HT1080 (cell line): Measurements from ENCODE around the gene CLCA1. TPM values are rescaled to one million over a fixed set of nuclear protein-coding genes. Genes with fewer than 3 reads are reported as not detected.
A peak's percentile ranks its signal among the peaks of the same experiment; 100 is the strongest.

Experiments
- DNase-seq: peaks from one replicate; pipeline ENCODE4 v3.0.0-alpha.2; 2015; ENCODE audit warnings: low read depth
- polyA plus RNA-seq, 2 experiments: library from polyadenylated mRNA; depleted of rRNA; stranded (reverse); fragments of >200 nt; gene quantifications; 2 replicates each; pipeline ENCODE4 v1.2.3, GENCODE V29; 2015
- total RNA-seq: library from RNA; depleted of rRNA; stranded (reverse); fragments of >200 nt; shearing (Covaris generic); gene quantifications from 2 replicates; pipeline ENCODE4 v1.2.3, GENCODE V29; 2014; rRNA removed

Gene CLCA1
- not detected in 2 replicates for total RNA-seq
- polyA plus RNA-seq (2015; cell fraction: cytosol; rRNA removed), result not detected in 2 replicates
- not detected in 2 replicates for polyA plus RNA-seq (2015; cell fraction: nucleus; rRNA removed)

GRCh38 chr1:86468501-86468977 lies at the start of gene CLCA1:
Gene CLCA1 (plus strand): TSS chr1:86468927. CDS start chr1:86468972, 45 bp downstream.
- no peak for DNase-seq

- DNase-seq, result peak; percentile 37
These were observed 49.3 kb upstream of the CLCA1 start for GRCh38 chr1:86419277-86419903.

GRCh38 chr1:86421601-86422280 lies 47.0 kb upstream of the CLCA1 start:
- DNase-seq, result peak; percentile 39

- no peak for DNase-seq
These were observed 45.3 kb upstream of the CLCA1 start for GRCh38 chr1:86423473-86423872.

GRCh38 chr1:86423873-86424272 lies 44.9 kb upstream of the CLCA1 start, which contains the start of gene CLCA2:
Gene CLCA2 (plus strand): TSS chr1:86424171. CDS start chr1:86424248, 77 bp downstream.
- DNase-seq, result no peak

GRCh38 chr1:86429122-86429725 lies 39.5 kb upstream of the CLCA1 start:
- DNase-seq, result no peak

- DNase-seq, result peak; percentile 96
These were observed 38.9 kb upstream of the CLCA1 start for GRCh38 chr1:86429835-86430234.

- no peak for DNase-seq
These were observed 38.4 kb upstream of the CLCA1 start for GRCh38 chr1:86430376-86430775.

- no peak for DNase-seq
These were observed 34.7 kb upstream of the CLCA1 start for GRCh38 chr1:86434059-86434458.

- no peak for DNase-seq
These were observed 33.4 kb upstream of the CLCA1 start for GRCh38 chr1:86435327-86435726.

GRCh38 chr1:86436041-86436440 lies 32.7 kb upstream of the CLCA1 start:
- DNase-seq, result no peak

GRCh38 chr1:86441581-86441980 lies 27.1 kb upstream of the CLCA1 start:
- DNase-seq, result no peak

- no peak for DNase-seq
These were observed 26.7 kb upstream of the CLCA1 start for GRCh38 chr1:86441997-86442396.

GRCh38 chr1:86445919-86446318 lies 22.8 kb upstream of the CLCA1 start:
- DNase-seq, result no peak

GRCh38 chr1:86447198-86447790 lies 21.4 kb upstream of the CLCA1 start:
- DNase-seq, result no peak

GRCh38 chr1:86448670-86449069 lies 20.1 kb upstream of the CLCA1 start:
- no peak for DNase-seq

- no peak for DNase-seq
These were observed 19.6 kb upstream of the CLCA1 start for GRCh38 chr1:86449103-86449502.

- no peak for DNase-seq
These were observed 17.9 kb upstream of the CLCA1 start for GRCh38 chr1:86450847-86451246.

GRCh38 chr1:86453664-86454063 lies 15.1 kb upstream of the CLCA1 start:
- no peak for DNase-seq

- no peak for DNase-seq
These were observed 13.7 kb upstream of the CLCA1 start for GRCh38 chr1:86455073-86455472.

- no peak for DNase-seq
These were observed 7.7 kb upstream of the CLCA1 start for GRCh38 chr1:86460998-86461397.

- no peak for DNase-seq
These were observed 7.2 kb upstream of the CLCA1 start for GRCh38 chr1:86461482-86461881.
